Stimulated activated CD4-positive, alpha-beta T cell treated with anti-CD3 and anti-CD28 coated beads, Interleukin-4, amount 100 ng/mL, for 48 hours (primary cell): Measurements from ENCODE around the gene FAM170B.

Experiments
- DNase-seq, 2 donors: peaks; one replicate each; pipeline ENCODE4 v3.0.0-alpha.2; 2020; ENCODE audit warnings: low read depth in 2 of 2

The FAM170B gene

GRCh38 chr10:49169776-49170175 lies 36.0 kb upstream of the FAM170B start:
- no peak for DNase-seq

GRCh38 chr10:49168831-49169500 lies 35.1 kb upstream of the FAM170B start:
- DNase-seq = no peak

GRCh38 chr10:49168171-49168540 lies 34.3 kb upstream of the FAM170B start:
- no peak for DNase-seq

- DNase-seq = no peak
Measured at GRCh38 chr10:49167425-49168170, 33.8 kb upstream of the FAM170B start.

GRCh38 chr10:49166484-49167400 lies 32.9 kb upstream of the FAM170B start:
- no peak for DNase-seq

GRCh38 chr10:49165821-49166483 lies 32.1 kb upstream of the FAM170B start:
- no peak for DNase-seq

- no peak for DNase-seq
Measured at GRCh38 chr10:49165259-49165658, 31.4 kb upstream of the FAM170B start.

- DNase-seq = peak in 1 of 2 donors; percentile 40
Measured at GRCh38 chr10:49164559-49165188, 30.9 kb upstream of the FAM170B start.

- DNase-seq = no peak
Measured at GRCh38 chr10:49163741-49164140, 29.9 kb upstream of the FAM170B start.

GRCh38 chr10:49162761-49163310 lies 29.0 kb upstream of the FAM170B start:
- DNase-seq = no peak

GRCh38 chr10:49162063-49162462 lies 28.2 kb upstream of the FAM170B start:
- DNase-seq = no peak

GRCh38 chr10:49161411-49161997 lies 27.7 kb upstream of the FAM170B start:
- DNase-seq = no peak

GRCh38 chr10:49160814-49161213 lies 27.0 kb upstream of the FAM170B start:
- no peak for DNase-seq

GRCh38 chr10:49160110-49160509 lies 26.3 kb upstream of the FAM170B start:
- DNase-seq = no peak

GRCh38 chr10:49158915-49159314 lies 25.1 kb upstream of the FAM170B start:
- no peak for DNase-seq

GRCh38 chr10:49158404-49158803 lies 24.6 kb upstream of the FAM170B start:
- DNase-seq = no peak

GRCh38 chr10:49157229-49157628 lies 23.4 kb upstream of the FAM170B start:
- no peak for DNase-seq

GRCh38 chr10:49154641-49155040 lies 20.8 kb upstream of the FAM170B start:
- no peak for DNase-seq

- DNase-seq = no peak
Measured at GRCh38 chr10:49153971-49154370, 20.1 kb upstream of the FAM170B start.

- DNase-seq = no peak
Measured at GRCh38 chr10:49153115-49153514, 19.3 kb upstream of the FAM170B start.

- no peak for DNase-seq
Measured at GRCh38 chr10:49152663-49153062, 18.8 kb upstream of the FAM170B start.
